Forelimb muscle (tissue), 1 donor: ENCODE measurements around the gene ETNK2. TPM values are rescaled to one million over a fixed set of nuclear protein-coding genes. Genes with fewer than 3 reads are reported as not detected.

Experiments
- DNase-seq: peaks from one replicate; pipeline ENCODE4 v3.0.0-alpha.2; 2013; ENCODE audit warnings: low read depth
- polyA plus RNA-seq: library from polyadenylated mRNA; unstranded; fragments of 120-200 nt; gene quantifications from one replicate; pipeline ENCODE4 v1.2.1, GENCODE V29; 2013; ENCODE audit not compliant: insufficient read length

The ETNK2 gene
- polyA plus RNA-seq, 1 donor, result 2.4 TPM

- DNase-seq, result no peak
Measured at GRCh38 chr1:204147406-204148383, 4.1 kb downstream of the ETNK2 start.

DNA sequence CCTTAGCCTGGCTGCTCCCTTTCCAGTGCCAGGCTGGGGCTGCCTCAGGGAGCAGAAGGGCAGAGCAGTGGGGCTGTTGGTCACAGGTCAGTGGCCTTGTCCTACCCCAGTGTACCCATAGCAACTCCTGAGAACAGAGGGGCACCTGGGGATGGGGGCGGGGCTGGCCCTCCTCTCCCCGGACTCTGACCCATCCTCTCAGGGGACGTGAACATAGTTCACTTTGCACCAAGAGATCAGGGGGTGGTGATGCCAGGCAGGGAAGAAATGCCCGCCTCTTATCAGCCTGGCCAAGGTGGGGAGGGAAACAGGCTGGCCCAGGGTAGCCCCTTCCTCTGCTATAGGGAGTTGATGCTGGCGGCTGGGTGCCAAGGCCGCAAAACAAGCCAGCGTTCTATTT, 4.9 kb downstream of the ETNK2 start:
- no peak for DNase-seq

DNA sequence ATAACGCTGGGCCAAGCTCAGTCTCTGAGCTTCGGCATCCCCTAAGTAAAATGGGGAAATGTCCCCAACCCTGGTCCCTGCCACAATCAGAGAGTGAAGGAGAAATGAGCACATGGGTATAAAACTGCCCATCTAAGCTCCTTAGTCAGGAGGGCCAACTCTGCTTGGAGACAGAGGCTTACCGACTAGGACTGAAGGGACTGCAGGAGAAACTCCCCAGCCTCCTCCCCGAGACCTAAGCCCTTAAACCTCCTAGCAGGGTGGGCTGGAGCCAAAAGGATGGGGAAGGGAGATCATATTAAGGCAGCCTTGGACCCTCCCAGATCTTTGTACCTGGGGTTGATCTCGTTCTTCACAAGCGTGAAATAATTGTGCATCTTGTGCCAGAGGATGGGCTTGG, 5.5 kb downstream of the ETNK2 start:
- no peak for DNase-seq

GRCh38 chr1:204145033-204145504, 6.8 kb downstream of the ETNK2 start:
- no peak for DNase-seq

- no peak for DNase-seq
Measured at GRCh38 chr1:204143276-204144041, 8.4 kb downstream of the ETNK2 start.

- DNase-seq, result no peak
Measured at GRCh38 chr1:204142032-204142974, 9.5 kb downstream of the ETNK2 start.

DNA sequence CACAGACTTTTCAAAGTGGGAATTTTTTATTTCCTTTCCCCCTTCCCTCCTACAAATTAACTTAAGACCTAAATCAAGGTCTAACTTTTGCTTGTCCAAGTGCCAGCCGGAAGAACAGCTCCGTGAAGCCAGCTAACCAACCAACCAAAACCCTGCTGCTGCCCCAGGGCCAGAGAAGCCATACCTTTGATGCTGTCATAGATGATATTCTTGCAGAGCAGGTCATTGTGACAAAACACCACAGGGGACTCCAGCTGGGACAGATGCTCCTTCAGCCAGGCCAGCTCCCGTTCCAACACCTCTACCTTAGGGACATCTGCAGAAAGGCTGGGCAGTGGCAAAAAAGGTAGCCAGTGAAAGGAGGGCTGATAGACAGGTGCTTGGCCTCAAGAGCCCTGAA, 10.7 kb downstream of the ETNK2 start:
- DNase-seq, result no peak

GRCh38 chr1:204139952-204140351, 11.9 kb downstream of the ETNK2 start:
- no peak for DNase-seq

DNA sequence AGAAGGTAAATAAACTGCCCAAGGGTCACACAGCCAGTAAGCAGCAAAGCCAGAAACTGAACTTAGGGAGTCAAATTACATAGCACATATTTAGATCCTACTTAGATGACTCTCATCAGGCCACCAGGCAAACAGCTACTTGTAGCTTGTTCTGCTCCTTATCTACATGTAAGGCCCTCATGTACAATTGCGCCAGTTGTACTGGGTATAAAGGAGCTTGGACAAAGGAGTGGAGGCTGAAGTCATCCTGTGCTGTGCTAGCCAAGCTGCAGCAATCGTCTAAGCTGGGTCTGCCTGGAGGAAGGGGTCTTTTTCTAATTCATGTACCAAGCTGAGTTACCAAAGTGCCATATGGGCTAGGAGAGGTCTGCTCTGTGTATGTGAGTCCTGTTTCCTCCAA, 12.8 kb downstream of the ETNK2 start:
- no peak for DNase-seq

DNA sequence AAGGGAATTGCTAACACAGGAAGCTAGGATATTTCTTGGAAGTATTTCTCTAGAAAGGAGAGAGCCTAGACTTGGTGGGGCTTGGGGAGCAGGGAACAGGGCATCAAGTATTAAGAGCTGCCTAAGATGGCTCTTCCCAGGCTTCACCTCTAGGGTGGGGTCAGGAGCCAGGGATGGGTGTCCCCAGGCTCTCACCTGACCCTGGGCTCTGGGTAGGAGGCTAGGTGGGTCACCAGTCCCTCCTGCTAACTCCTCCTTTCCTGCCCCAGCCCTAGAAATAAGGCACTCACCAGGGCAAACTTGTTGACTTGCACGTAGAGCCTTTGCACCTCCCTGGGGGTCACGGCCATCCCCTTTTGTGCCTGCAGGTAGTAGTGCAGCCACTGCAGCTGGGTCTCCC, 15.0 kb downstream of the ETNK2 start:
- no peak for DNase-seq

GRCh38 chr1:204134103-204134502, 17.7 kb downstream of the ETNK2 start:
- no peak for DNase-seq

GRCh38 chr1:204132718-204133117, 19.1 kb downstream of the ETNK2 start:
- DNase-seq, result no peak

DNA sequence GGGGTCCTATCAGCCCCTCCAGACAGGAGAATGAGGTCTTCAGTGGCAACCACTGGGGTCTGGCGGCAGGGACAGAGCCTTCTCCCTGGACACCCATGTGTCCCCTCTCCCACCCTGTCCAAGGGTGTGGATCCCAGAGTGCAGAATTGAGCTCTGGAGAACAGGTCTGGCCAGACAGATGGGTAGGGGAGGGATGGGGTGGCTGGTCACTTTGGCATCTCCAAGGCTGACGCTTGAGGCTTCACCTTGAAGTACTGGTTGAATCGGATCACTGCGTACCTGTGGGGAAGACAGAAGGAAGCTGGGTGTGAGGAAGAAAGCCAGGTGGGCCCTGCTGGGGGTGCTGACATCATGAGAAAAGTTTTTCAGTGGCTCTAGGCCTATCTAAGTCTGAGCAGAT, 19.9 kb downstream of the ETNK2 start:
- no peak for DNase-seq

DNA sequence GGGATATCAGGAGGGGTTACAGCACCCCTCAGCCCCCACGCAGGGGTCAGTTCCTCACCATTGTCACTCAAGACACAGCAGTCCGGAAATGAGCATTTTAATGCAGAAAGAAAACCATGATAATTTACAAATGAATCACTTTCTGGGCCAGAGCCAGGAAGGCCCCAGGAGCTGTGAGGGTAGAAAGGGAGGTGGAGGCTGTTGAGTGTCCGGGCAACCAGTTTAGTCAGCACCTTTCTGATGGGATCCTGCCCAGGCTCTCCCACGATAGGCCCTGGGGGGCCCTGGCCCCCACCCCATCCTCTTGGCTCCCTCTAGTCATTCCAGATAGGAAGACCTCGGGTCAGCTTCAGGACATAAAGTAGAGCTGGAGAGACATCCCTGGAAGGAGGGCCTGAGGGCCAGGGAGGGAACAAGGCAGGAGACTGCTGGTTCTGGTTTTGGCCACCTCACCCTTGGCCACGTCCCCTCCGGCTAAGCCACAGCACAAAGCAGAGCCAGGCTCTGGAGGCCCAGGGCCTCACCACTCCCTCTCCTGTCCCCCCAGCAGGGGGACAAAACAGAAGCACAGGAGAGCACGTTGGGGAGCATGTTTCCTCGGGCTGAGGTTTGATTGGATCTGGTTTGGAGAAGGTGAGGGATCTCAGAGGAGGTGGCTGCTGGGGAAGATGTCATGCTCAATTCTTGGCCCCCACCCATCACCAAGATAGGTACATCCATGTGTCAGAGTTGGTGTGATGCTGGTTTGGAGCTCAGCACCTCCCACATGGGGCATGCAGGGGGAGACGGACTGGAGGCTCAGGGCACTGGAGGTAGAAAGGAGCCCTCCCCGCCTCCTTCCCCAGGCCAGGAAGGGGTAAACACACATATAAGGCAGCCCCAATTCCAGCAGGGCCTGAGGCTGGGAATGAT, 20.6 kb downstream of the ETNK2 start:
- DNase-seq, result no peak

GRCh38 chr1:204130178-204130577, 21.7 kb downstream of the ETNK2 start:
- DNase-seq, result no peak

GRCh38 chr1:204128964-204129896, 22.6 kb downstream of the ETNK2 start:
- DNase-seq, result peak; percentile 20

GRCh38 chr1:204128464-204128963, 23.3 kb downstream of the ETNK2 start:
- DNase-seq, result no peak

DNA sequence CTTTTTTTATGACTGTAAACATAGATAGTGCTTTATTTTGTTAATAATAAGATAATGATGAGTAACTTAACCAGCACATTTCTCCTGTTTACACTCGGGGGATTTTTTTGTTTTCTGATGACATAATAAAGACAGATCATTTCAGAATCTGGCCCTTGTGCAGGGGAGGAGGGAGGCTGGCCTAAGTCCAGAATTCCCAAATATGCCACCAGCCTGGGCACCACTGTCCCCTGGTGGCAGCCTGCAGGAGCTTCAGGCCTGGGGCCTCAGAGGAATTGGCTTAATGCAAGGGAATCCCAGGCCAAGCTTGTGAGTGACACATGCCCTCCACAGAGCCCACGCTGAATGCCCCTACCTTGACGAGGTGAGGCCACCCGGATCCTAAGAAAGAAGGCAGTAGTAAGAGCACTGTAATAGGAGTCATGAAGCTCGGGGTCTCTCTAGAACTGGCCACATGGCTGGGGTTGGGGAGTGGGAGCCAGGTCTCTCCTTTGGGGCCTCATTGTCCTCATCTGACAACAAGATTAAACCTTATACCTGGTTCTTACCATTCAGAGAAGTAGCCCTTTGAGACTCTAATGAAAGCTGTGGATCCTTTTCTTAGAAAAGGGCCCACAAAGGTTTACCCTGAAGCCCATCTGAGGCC, 24.1 kb downstream of the ETNK2 start:
- DNase-seq, result no peak

DNA sequence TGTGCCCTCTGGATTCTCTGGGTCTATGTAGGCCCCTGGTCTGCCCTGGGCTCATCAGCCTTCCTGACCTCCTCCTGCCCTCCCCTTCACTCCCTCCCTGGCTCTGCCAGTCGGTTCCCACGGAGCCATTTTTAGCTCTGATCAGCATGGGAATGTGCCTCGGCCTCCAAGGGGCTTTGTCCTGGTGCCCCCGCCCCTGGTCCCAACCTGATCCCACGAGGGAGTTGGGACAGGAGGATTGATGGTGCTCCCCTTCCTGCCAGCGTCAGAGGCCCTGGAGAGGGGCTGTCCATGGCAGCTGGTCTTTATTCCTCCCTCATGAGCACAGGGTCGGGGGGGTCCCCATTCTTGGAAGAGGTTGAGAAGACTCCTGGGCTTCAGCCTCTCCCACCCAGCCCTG, 24.9 kb downstream of the ETNK2 start:
- DNase-seq, result no peak
